ENCODE data around the gene MS4A10. TPM values are rescaled to one million over a fixed set of nuclear protein-coding genes. Genes with fewer than 3 reads are reported as not detected.
A peak's percentile ranks its signal among the peaks of the same experiment; 100 is the strongest.

Gene MS4A10
- total RNA-seq, 1 donor from 2014 or later, result not detected

GRCh38 chr11:60786811-60787567 lies 1.9 kb downstream of the MS4A10 start:
- DNase-seq (ENCODE audit: low spot score), result peak; percentile 34

- DNase-seq (ENCODE audit: low spot score), result no peak
Observed at GRCh38 chr11:60788401-60789125, 3.4 kb downstream of the MS4A10 start.

GRCh38 chr11:60790726-60791125 lies 5.6 kb downstream of the MS4A10 start:
- no peak for DNase-seq (ENCODE audit: low spot score)

- no peak for DNase-seq (ENCODE audit: low spot score)
Observed at GRCh38 chr11:60791153-60791933, 6.2 kb downstream of the MS4A10 start.

GRCh38 chr11:60792521-60792920 lies 7.4 kb downstream of the MS4A10 start:
- no peak for DNase-seq (ENCODE audit: low spot score)

GRCh38 chr11:60795291-60795690 lies 10.2 kb downstream of the MS4A10 start:
- no peak for DNase-seq (ENCODE audit: low spot score)

- no peak for DNase-seq (ENCODE audit: low spot score)
Observed at GRCh38 chr11:60797846-60798630, 12.9 kb downstream of the MS4A10 start.

- DNase-seq (ENCODE audit: low spot score), result no peak
Observed at GRCh38 chr11:60798631-60799030, 13.5 kb downstream of the MS4A10 start.

- no peak for DNase-seq (ENCODE audit: low spot score)
Observed at GRCh38 chr11:60801194-60801593, 16.1 kb downstream of the MS4A10 start.

GRCh38 chr11:60803273-60803936 lies 18.3 kb downstream of the MS4A10 start:
- no peak for DNase-seq (ENCODE audit: low spot score)

GRCh38 chr11:60809249-60809648 lies 24.1 kb downstream of the MS4A10 start:
- no peak for DNase-seq (ENCODE audit: low spot score)

- DNase-seq (ENCODE audit: low spot score), result no peak
Observed at GRCh38 chr11:60809691-60810090, 24.6 kb downstream of the MS4A10 start.

GRCh38 chr11:60810151-60810550 lies 25.0 kb downstream of the MS4A10 start:
- DNase-seq (ENCODE audit: low spot score), result no peak

- no peak for DNase-seq (ENCODE audit: low spot score)
Observed at GRCh38 chr11:60810569-60810968, 25.4 kb downstream of the MS4A10 start.

GRCh38 chr11:60813324-60813723 lies 28.2 kb downstream of the MS4A10 start:
- no peak for DNase-seq (ENCODE audit: low spot score)

- no peak for DNase-seq (ENCODE audit: low spot score)
Observed at GRCh38 chr11:60814112-60814511, 29.0 kb downstream of the MS4A10 start.

GRCh38 chr11:60816590-60817157 lies 31.5 kb downstream of the MS4A10 start:
- no peak for DNase-seq (ENCODE audit: low spot score)

- no peak for DNase-seq (ENCODE audit: low spot score)
Observed at GRCh38 chr11:60818057-60818456, 32.9 kb downstream of the MS4A10 start.

- DNase-seq (ENCODE audit: low spot score), result no peak
Observed at GRCh38 chr11:60821827-60822599, 36.9 kb downstream of the MS4A10 start.

Data from umbilical cord (tissue), 2 donors.